ENCODE results near the gene CHST11.

- TF ChIP-seq CTCF (optimal IDR thresholded peaks at IDR 0.05 in 1 of 3, IDR thresholded peaks at IDR 0.05 in 1 of 3, conservative IDR thresholded peaks at IDR 0.05 in 1 of 3; ENCODE audit: extremely low read depth in 1 of 3, insufficient read depth in 2 of 3, low read length in 3 of 3) (no peak), EZH2 (IDR thresholded peaks at IDR 0.05; ENCODE audit: low read length) (no peak)
Observed at GRCh38 chr12:104718304-104718929, 261.7 kb downstream of the CHST11 start.
